AG20443 (cell line): ENCODE results near the gene CRIM1.

Experiments
- DNase-seq: peaks from one replicate; pipeline ENCODE4 v3.0.0; 2012; ENCODE audit warnings: low spot score, mixed read lengths

The CRIM1 gene

GRCh38 chr2:36423619-36424120, 68.1 kb downstream of the CRIM1 start:
- no peak for DNase-seq

- DNase-seq = peak; percentile 40
Measured at GRCh38 chr2:36425608-36426355, 70.2 kb downstream of the CRIM1 start.

- peak; percentile 32 for DNase-seq
Measured at GRCh38 chr2:36427790-36428243, 72.2 kb downstream of the CRIM1 start.

GRCh38 chr2:36430549-36430948, 75.0 kb downstream of the CRIM1 start:
- DNase-seq = no peak

- DNase-seq = no peak
Measured at GRCh38 chr2:36432479-36432878, 76.9 kb downstream of the CRIM1 start.

- peak; percentile 38 for DNase-seq
Measured at GRCh38 chr2:36433311-36434217, 78.0 kb downstream of the CRIM1 start.

- DNase-seq = peak; percentile 90
Measured at GRCh38 chr2:36438449-36438977, 82.9 kb downstream of the CRIM1 start.

- no peak for DNase-seq
Measured at GRCh38 chr2:36439084-36439483, 83.5 kb downstream of the CRIM1 start.

GRCh38 chr2:36441065-36441625, 85.6 kb downstream of the CRIM1 start:
- DNase-seq = no peak

GRCh38 chr2:36441816-36442215, 86.2 kb downstream of the CRIM1 start:
- DNase-seq = peak; percentile 48

- no peak for DNase-seq
Measured at GRCh38 chr2:36444216-36444936, 88.8 kb downstream of the CRIM1 start.

- no peak for DNase-seq
Measured at GRCh38 chr2:36445185-36445866, 89.7 kb downstream of the CRIM1 start.

GRCh38 chr2:36446294-36446693, 90.7 kb downstream of the CRIM1 start:
- no peak for DNase-seq

GRCh38 chr2:36449213-36449612, 93.6 kb downstream of the CRIM1 start:
- no peak for DNase-seq

GRCh38 chr2:36449943-36450392, 94.4 kb downstream of the CRIM1 start:
- DNase-seq = no peak

- DNase-seq = peak; percentile 69
Measured at GRCh38 chr2:36450466-36451196, 95.1 kb downstream of the CRIM1 start.

GRCh38 chr2:36451512-36451911, 95.9 kb downstream of the CRIM1 start:
- no peak for DNase-seq

- peak; percentile 50 for DNase-seq
Measured at GRCh38 chr2:36452260-36452659, 96.7 kb downstream of the CRIM1 start.

GRCh38 chr2:36453652-36454051, 98.1 kb downstream of the CRIM1 start:
- no peak for DNase-seq

- no peak for DNase-seq
Measured at GRCh38 chr2:36455011-36455410, 99.4 kb downstream of the CRIM1 start.
